Neural cell (in vitro differentiated cells): Measurements from ENCODE around the gene SPATA9. TPM values are rescaled to one million over a fixed set of nuclear protein-coding genes. Genes with fewer than 3 reads are reported as not detected.

Experiments used
- H2AFZ ChIP-seq: fragments of 200-600, 300-800 bp; sonication (generic), shearing (Covaris generic); 2 replicates; pipeline ENCODE4 v1.6.0; 2014; ENCODE audit warnings: low read depth, mild to moderate bottlenecking, antibody characterized with exemption, low read length, moderate library complexity
- H3F3A ChIP-seq: fragments of 200-600 bp; shearing (Covaris generic); 2 replicates; pipeline ENCODE4 v1.6.1; 2016; ENCODE audit warnings: mild to moderate bottlenecking, moderate library complexity, mixed read lengths, antibody characterized with exemption, low read length; ENCODE audit not compliant: insufficient read depth, poor library complexity, severe bottlenecking
- H3K27ac ChIP-seq: fragments of 200-600, 300-800 bp; sonication (generic), shearing (Covaris generic); 2 replicates; pipeline ENCODE4 v1.5.1; 2014; ENCODE audit warnings: mild to moderate bottlenecking, low read length, moderate library complexity
- H3K27me3 ChIP-seq: fragments of 300-800, 200-600 bp; sonication (generic), shearing (Covaris generic); 2 replicates; pipeline ENCODE4 v1.6.0; 2014; ENCODE audit warnings: mild to moderate bottlenecking, low read depth, low read length, moderate library complexity; ENCODE audit not compliant: insufficient read depth
- H3K36me3 ChIP-seq: fragments of 300-800, 200-600 bp; sonication (generic), shearing (Covaris generic); 2 replicates; pipeline ENCODE4 v1.5.1; 2014; ENCODE audit warnings: mild to moderate bottlenecking, antibody characterized with exemption, low read length, moderate library complexity; ENCODE audit not compliant: insufficient read depth
- H3K4me2 ChIP-seq: fragments of 300-800, 200-600 bp; sonication (generic), shearing (Covaris generic); 2 replicates; pipeline ENCODE4 v1.6.0; 2014; ENCODE audit warnings: mild to moderate bottlenecking, low read length
- H3K4me3 ChIP-seq: fragments of 300-800, 200-600 bp; sonication (generic), shearing (Covaris generic); 2 replicates; pipeline ENCODE4 v1.5.1; 2014; ENCODE audit warnings: mild to moderate bottlenecking, low read length, moderate library complexity
- H3K79me2 ChIP-seq: fragments of 200-600 bp; shearing (Covaris generic); replicated peaks from 2 replicates; pipeline ENCODE4 v1.6.0; 2014; ENCODE audit warnings: mild to moderate bottlenecking, low read length, moderate library complexity; ENCODE audit not compliant: insufficient read depth
- H3K9ac ChIP-seq: fragments of 300-800, 200-600 bp; sonication (generic), shearing (Covaris generic); 2 replicates; pipeline ENCODE4 v1.6.1; 2016; ENCODE audit warnings: mild to moderate bottlenecking, low read length, mixed read lengths
- H3K9me2 ChIP-seq: fragments of 200-600 bp; shearing (Covaris generic); 2 replicates; pipeline ENCODE4 v1.6.1; 2016; ENCODE audit warnings: mild to moderate bottlenecking, low read length, mixed read lengths; ENCODE audit not compliant: insufficient read depth
- H3K9me3 ChIP-seq: fragments of 200-600, 300-800 bp; sonication (generic), shearing (Covaris generic); 2 replicates; pipeline ENCODE4 v1.6.1; 2016; ENCODE audit warnings: mild to moderate bottlenecking, mixed run types, low read length, moderate library complexity, mixed read lengths
- H4K20me1 ChIP-seq: fragments of 200-600 bp; shearing (Covaris generic); 2 replicates; pipeline ENCODE4 v1.6.1; 2016; ENCODE audit warnings: mild to moderate bottlenecking, mixed run types; ENCODE audit not compliant: insufficient read depth
- CTCF ChIP-seq: fragments of 450-650 bp; IDR thresholded peaks from 2 replicates; pipeline ENCODE4 v1.5.1; 2014; ENCODE audit warnings: antibody characterized with exemption, mild to moderate bottlenecking, moderate library complexity; ENCODE audit not compliant: poor library complexity, severe bottlenecking
- EP300 ChIP-seq: fragments of 450-650 bp; conservative IDR thresholded peaks from 2 replicates; pipeline ENCODE4 v1.6.1; 2014; ENCODE audit warnings: antibody characterized with exemption, mild to moderate bottlenecking, moderate library complexity; ENCODE audit not compliant: poor library complexity, severe bottlenecking
- EZH2 ChIP-seq: fragments of 200-600, 300-800 bp; shearing (Covaris generic), sonication (generic); IDR thresholded peaks from 2 replicates; pipeline ENCODE4 v1.6.1; 2014; ENCODE audit warnings: antibody characterized with exemption, low read length, borderline replicate concordance, mild to moderate bottlenecking; ENCODE audit not compliant: insufficient read depth, poor library complexity, severe bottlenecking
- MXI1 ChIP-seq: fragments of 450-650 bp; conservative IDR thresholded peaks from 2 replicates; pipeline ENCODE4 v1.6.1; 2014; ENCODE audit warnings: antibody characterized with exemption, mild to moderate bottlenecking; ENCODE audit not compliant: poor library complexity, severe bottlenecking
- POLR2AphosphoS5 ChIP-seq: IDR thresholded peaks from 2 replicates; pipeline ENCODE4 v1.6.1; 2012
- RAD21 ChIP-seq: fragments of 450-650 bp; conservative IDR thresholded peaks from 2 replicates; pipeline ENCODE4 v1.6.1; 2014; ENCODE audit warnings: antibody characterized with exemption, mild to moderate bottlenecking, moderate library complexity
- SMC3 ChIP-seq: fragments of 450-650 bp; conservative IDR thresholded peaks from 2 replicates; pipeline ENCODE4 v1.6.1; 2014; ENCODE audit warnings: antibody characterized with exemption, mild to moderate bottlenecking, moderate library complexity; ENCODE audit not compliant: poor library complexity
- TAF1 ChIP-seq: IDR thresholded peaks from 2 replicates; pipeline ENCODE4 v1.6.1; 2012; ENCODE audit warnings: low read depth
- polyA plus RNA-seq: library from polyadenylated mRNA; depleted of rRNA; stranded (reverse); fragments of >200 nt; gene quantifications from 2 replicates; pipeline ENCODE4 v1.2.3, GENCODE V29; 2014
- TF ChIP-seq, protein P1 (sequence below): IDR thresholded peaks from 2 replicates; pipeline ENCODE4 v1.6.1; 2012; ENCODE audit warnings: borderline replicate concordance

SPATA9 gene
- polyA plus RNA-seq, 1 donor from 2014 or later: 5.8 TPM

DNA sequence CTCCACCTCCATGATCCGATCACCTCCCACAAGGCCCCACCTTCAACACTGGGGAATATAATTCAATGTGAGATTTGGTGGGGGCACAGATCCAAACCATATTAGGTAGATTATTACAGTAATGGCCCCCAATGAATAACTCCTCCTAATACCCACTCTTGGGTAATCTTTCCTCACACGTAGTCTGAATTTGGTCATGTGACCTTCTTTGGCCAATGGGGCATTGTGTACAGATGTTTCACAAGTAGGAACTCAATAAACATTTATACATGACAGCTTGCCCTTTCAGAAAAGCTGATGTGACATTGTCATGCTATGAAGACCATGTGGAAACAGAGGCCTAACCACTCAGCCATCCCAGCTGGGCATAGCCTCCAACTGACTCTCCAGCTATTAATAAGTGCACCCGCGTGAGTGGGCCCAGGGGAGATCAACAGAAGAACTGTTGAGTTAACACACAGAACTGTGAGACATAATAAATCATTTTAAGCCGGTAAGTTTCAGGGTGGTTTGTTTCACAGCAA is 52.3 kb downstream of the SPATA9 start:
- H3K9me2 ChIP-seq: no peaks in the 10 kb centered on the region
- no peak overlapping the region for H3K27ac ChIP-seq
- H3K9me3 ChIP-seq: no peaks in the 10 kb centered on the region
- H3K36me3 ChIP-seq: no peaks in the 10 kb centered on the region
- no peak overlapping the region for H3K4me3 ChIP-seq
- H4K20me1 ChIP-seq: no peaks in the 10 kb centered on the region
- H3K4me2 ChIP-seq: no peak overlapping the region
- no peaks in the 10 kb centered on the region for H3K79me2 ChIP-seq
- no peak overlapping the region for H2AFZ ChIP-seq
- TF ChIP-seq EP300 (no peak), SMC3 (no peak), POLR2AphosphoS5 (no peak), TAF1 (no peak), MXI1 (no peak), RAD21 (no peak), EZH2 (no peak), CTCF (no peak)
- TF ChIP-seq, protein P1, sequence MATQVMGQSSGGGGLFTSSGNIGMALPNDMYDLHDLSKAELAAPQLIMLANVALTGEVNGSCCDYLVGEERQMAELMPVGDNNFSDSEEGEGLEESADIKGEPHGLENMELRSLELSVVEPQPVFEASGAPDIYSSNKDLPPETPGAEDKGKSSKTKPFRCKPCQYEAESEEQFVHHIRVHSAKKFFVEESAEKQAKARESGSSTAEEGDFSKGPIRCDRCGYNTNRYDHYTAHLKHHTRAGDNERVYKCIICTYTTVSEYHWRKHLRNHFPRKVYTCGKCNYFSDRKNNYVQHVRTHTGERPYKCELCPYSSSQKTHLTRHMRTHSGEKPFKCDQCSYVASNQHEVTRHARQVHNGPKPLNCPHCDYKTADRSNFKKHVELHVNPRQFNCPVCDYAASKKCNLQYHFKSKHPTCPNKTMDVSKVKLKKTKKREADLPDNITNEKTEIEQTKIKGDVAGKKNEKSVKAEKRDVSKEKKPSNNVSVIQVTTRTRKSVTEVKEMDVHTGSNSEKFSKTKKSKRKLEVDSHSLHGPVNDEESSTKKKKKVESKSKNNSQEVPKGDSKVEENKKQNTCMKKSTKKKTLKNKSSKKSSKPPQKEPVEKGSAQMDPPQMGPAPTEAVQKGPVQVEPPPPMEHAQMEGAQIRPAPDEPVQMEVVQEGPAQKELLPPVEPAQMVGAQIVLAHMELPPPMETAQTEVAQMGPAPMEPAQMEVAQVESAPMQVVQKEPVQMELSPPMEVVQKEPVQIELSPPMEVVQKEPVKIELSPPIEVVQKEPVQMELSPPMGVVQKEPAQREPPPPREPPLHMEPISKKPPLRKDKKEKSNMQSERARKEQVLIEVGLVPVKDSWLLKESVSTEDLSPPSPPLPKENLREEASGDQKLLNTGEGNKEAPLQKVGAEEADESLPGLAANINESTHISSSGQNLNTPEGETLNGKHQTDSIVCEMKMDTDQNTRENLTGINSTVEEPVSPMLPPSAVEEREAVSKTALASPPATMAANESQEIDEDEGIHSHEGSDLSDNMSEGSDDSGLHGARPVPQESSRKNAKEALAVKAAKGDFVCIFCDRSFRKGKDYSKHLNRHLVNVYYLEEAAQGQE: no peak
- no peaks in the 10 kb centered on the region for H3F3A ChIP-seq
- H3K9ac ChIP-seq: no peak overlapping the region
- H3K27me3 ChIP-seq: no peaks in the 10 kb centered on the region

GRCh38 chr5:95628933-95629332 is 53.9 kb downstream of the SPATA9 start:
- no peak overlapping the region for H3K4me2 ChIP-seq
- no peaks in the 10 kb centered on the region for H4K20me1 ChIP-seq
- no peak overlapping the region for H3K9ac ChIP-seq
- no peak overlapping the region for H3K27ac ChIP-seq
- no peaks in the 10 kb centered on the region for H3K9me2 ChIP-seq
- peaks cover 3% of the 10 kb centered on the region for H3K27me3 ChIP-seq
- H3K4me3 ChIP-seq: no peak overlapping the region
- H3K36me3 ChIP-seq: no peaks in the 10 kb centered on the region
- TF ChIP-seq SMC3: no peak
- TF ChIP-seq, protein P1: no peak
- TF ChIP-seq EZH2: no peak
- no peak for TF ChIP-seq MXI1
- TF ChIP-seq EP300: no peak
- TF ChIP-seq POLR2AphosphoS5: no peak
- TF ChIP-seq RAD21: no peak
- TF ChIP-seq CTCF: no peak
- no peak for TF ChIP-seq TAF1
- no peak overlapping the region for H2AFZ ChIP-seq
- H3F3A ChIP-seq: no peaks in the 10 kb centered on the region
- no peaks in the 10 kb centered on the region for H3K79me2 ChIP-seq
- H3K9me3 ChIP-seq: no peaks in the 10 kb centered on the region
